Astrocyte of the cerebellum (primary cell): Measurements from ENCODE around the gene MSMP.

Experiments used
- DNase-seq: peaks from one replicate; pipeline ENCODE4 v3.0.0-alpha.2; 2011; ENCODE audit warnings: low read depth
- H3K4me3 ChIP-seq: 2 replicates; pipeline ENCODE4 v1.5.1; 2011; ENCODE audit warnings: mild to moderate bottlenecking, low read depth, low read length, moderate library complexity
- in situ Hi-C: cut with HindIII; loops from 2 replicates; pipeline ENCODE4 v1.10.0; 2017; ENCODE audit warnings: low sequenced_read_pairs
- TF ChIP-seq, protein P1 (sequence below): IDR thresholded peaks from 2 replicates; pipeline ENCODE4 v1.5.1; 2012; ENCODE audit warnings: low read length, low read depth, moderate library complexity, mild to moderate bottlenecking; ENCODE audit errors: missing control alignments

The MSMP gene

DNA sequence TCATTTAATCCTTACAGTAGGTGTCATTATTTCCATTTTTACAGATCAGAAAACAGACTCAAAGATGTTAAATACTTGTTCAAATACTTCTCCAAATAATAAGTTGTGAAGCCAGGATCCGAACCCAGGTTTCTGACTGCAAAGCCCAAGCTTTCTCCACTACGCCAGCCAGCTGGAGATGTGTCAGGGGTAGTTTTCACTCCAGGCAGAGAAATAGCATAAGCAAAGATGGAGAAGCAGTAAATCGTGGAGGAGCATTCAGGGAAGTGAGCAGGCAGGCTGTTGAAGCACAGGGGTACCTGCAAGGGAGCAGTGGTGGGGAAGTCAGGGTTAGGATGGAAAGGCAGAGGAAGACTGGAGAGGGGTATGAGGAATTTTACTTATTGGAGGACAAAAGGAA is 25.0 kb downstream of the MSMP start:
- H3K4me3 ChIP-seq, result peak overlapping the region; percentile 88
- no peak for DNase-seq
- TF ChIP-seq, protein P1, sequence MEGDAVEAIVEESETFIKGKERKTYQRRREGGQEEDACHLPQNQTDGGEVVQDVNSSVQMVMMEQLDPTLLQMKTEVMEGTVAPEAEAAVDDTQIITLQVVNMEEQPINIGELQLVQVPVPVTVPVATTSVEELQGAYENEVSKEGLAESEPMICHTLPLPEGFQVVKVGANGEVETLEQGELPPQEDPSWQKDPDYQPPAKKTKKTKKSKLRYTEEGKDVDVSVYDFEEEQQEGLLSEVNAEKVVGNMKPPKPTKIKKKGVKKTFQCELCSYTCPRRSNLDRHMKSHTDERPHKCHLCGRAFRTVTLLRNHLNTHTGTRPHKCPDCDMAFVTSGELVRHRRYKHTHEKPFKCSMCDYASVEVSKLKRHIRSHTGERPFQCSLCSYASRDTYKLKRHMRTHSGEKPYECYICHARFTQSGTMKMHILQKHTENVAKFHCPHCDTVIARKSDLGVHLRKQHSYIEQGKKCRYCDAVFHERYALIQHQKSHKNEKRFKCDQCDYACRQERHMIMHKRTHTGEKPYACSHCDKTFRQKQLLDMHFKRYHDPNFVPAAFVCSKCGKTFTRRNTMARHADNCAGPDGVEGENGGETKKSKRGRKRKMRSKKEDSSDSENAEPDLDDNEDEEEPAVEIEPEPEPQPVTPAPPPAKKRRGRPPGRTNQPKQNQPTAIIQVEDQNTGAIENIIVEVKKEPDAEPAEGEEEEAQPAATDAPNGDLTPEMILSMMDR, result no peak
- in situ Hi-C loops, result loop anchor here (5.0 kb wide), 1 partner anchor 37 kb away; no protein-coding TSS in a partner anchor

DNA sequence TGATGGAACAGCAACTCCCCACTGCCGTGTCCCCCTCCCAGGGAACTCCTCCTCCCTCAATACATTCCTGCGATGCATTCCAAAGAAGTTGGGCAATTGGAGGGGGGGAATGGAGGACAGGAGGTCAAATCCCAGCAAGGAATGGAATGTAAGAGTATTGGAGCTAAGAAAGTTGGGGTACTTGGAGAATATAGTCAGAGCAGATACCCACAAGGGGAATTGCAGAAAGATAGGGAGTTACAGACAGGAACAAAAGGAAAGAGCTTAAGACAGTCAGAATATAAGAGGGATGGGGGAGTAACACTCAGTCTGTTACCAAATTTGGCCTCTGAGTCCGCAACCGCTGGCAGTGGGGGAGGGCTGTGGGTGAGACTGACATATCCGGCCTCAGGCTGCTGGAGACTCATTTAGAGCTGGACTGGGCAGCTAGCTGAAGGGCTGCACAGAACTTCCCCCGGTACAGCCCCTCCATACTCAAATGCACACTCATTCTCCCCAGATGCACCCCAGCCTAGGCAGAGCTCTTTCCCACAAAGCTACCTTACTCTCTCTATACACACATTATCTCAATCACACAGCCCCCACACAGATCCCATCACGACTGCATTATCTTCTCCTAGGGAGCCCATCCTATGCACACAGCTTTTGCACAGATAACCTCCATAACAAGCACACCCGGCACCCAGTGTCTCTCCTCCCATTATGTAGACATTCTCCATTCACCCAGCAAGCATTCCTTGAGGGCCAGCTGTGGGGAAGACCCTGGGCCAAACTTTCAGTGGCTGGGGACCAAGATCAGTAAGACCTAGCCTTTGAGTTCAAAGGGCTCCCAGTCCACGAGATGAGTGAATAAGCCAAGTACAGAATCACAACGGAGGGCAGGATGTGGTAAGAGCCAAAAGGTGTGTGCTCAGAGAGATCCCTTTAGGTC is 25.8 kb downstream of the MSMP start:
- TF ChIP-seq, protein P1, result no peak
- peak; percentile 65 for DNase-seq
- peak overlapping the region; percentile 88 for H3K4me3 ChIP-seq
- in situ Hi-C loops, result loop anchor here (5.0 kb wide), 1 partner anchor 36 kb away; no protein-coding TSS in a partner anchor

DNA sequence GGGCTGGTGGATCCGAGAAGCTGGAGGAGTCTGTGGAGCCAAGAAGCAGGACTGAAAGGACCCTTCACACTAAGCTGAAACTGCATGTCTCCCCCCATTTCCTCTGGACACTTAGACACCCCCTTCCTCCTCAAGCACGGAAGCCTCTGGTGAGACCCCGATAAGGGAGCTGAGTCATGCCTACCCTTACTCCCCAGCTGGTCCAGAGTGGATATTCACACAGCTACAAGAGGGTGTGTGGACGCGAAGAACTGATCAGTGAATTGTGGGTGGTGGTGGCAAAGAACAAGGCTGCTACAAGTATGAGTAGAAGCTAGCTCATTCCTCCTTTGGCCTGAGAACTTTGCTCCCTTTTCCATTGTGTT is 26.4 kb downstream of the MSMP start:
- no peak for DNase-seq
- TF ChIP-seq, protein P1, result no peak
- H3K4me3 ChIP-seq, result peak overlapping the region; percentile 88
- in situ Hi-C loops, result loop anchor here (5.0 kb wide), 1 partner anchor 35 kb away; no protein-coding TSS in a partner anchor

DNA sequence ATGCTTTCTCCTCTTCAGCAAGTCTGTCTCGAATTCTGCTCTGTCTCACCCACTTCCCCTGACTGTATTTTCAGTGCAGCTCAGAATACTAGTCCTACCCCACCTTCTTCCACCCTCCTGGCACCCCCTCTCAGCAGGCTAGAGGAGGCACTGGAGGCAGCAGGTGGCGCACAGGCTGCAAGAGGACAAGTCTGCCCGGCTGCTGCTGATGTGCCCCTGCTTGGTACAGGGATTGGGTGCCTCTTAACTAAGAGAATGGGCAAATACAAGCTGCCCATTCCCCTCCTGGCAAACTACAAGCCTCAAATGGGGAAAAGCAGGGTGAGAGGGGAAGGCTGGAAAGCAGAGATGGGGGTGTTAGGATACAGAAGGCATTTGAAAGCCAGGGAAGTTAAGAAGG is 27.1 kb downstream of the MSMP start:
- DNase-seq, result no peak
- TF ChIP-seq, protein P1, result peak; percentile 3
- in situ Hi-C loops, result loop anchor here (5.0 kb wide), 1 partner anchor 35 kb away; no protein-coding TSS in a partner anchor
- H3K4me3 ChIP-seq, result peak overlapping the region; percentile 88

DNA sequence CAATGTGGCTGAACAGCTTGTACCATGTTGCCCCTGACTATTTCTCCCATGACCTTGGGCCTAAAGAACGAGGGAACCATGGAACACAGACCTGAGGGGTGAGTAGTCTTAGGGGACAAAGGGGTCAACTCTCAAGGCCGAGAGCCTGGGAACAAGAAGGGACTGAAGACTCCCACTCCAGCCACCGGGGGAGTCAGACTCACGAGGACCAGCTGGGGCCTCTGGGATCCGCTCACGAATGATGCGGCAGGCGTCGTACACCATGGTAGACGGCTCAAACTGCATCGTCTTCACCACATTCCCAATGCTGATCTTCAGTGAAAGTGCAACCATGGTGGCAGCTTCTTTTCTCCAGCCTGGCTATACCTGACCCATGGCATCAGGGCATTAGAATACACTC is 28.7 kb downstream of the MSMP start:
- TF ChIP-seq, protein P1, result no peak
- in situ Hi-C loops, result loop anchor here (5.0 kb wide), 1 partner anchor 33 kb away; no protein-coding TSS in a partner anchor
- H3K4me3 ChIP-seq, result no peak overlapping the region
- no peak for DNase-seq

DNA sequence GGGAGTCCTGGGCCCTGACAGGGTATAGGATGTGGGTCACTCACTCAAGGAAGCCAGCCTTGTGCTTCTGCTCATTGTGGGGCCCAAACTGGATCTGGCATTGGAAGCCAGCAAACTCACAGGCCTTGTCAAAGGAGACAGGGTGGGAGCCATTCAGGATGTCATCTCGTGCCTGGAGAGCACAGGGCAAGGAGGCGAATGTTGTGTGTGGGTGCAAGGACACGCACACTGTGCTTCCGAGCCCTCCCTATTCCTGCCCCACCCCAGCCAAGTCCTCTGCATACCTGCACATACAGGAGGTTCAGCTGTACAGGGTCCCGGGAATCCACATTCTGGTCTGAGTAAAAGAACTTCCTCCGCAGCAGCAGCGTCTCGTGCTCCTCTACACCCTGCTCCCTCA is 30.2 kb downstream of the MSMP start:
- no peak for DNase-seq
- in situ Hi-C loops, result no loop called here
- TF ChIP-seq, protein P1, result no peak
- H3K4me3 ChIP-seq, result no peak overlapping the region
